LNCAP (cell line): ENCODE measurements around the gene TMEM176B.

Experiments used
- CTCF ChIP-seq: fragments of 450-650 bp; IDR thresholded peaks from 2 replicates; pipeline ENCODE4 v1.5.1; 2017; ENCODE audit warnings: mild to moderate bottlenecking

The TMEM176B gene

DNA sequence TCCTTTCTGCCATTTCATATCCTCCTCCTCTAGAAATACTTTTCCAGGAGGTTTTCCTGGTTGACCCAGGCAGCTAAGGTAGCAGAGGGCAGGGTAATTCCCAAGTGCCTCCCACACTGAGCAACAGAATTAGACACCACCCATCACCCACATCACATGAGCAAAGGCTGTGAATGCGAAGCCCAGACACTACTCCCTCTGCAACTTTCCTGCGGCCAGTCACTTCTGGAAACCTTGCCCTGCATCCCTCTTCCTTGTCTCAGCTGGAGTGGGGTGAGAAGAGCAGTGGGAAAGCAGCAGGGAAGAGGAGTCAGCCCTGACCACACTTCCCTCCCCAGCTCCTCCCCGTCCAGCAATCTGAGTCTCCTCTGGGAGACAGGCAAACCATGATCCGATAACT, 15.2 kb downstream of the TMEM176B start:
- no peak for TF ChIP-seq CTCF

DNA sequence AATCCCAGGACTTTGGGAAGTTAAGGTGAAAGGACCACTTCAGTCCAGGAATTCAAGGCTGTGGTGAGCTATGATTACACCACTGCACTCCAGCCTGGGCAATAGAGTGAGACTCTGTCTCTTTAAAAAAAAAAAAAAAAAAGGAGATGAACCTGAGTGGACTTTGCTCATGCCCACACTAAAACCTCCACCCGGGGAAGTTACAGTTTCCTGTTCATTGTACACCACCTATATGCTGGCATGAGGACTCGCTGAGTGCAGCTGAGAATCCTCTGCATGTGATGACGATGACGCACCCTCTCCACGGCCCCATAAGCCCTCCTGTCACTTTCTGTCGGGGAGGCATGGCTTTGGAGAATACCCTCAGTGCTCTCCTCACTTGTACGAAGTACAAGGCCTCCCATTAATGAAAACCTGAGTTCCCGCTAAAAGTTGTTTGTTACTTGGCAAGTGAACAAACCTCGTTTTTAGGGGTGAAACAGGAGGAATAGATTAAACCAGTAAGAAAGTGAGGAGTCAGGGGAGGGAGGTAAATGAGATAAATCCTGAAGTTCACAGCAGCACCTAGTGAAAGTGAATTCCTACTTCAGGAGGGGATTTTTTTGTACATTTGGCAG, 15.9 kb downstream of the TMEM176B start:
- TF ChIP-seq CTCF, result no peak

DNA sequence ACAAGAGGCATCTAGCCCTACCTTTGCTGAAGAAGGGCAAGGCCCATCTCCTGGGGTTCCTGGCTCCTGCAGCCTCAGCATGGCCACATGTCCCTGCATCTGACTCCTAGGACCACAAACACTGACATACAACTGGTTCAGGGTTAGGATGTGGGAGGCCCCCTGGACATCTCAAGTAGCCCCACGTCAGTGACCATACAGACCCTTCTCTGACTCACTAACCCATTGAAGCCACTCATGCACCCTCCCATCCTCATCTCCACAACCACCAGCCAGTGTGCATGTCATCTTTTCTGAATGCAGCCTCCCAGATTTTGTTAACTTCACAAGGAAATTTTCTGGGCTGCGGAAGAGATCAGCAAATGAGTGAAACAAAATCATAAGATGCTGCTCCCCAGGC, 18.2 kb downstream of the TMEM176B start:
- TF ChIP-seq CTCF, result no peak

DNA sequence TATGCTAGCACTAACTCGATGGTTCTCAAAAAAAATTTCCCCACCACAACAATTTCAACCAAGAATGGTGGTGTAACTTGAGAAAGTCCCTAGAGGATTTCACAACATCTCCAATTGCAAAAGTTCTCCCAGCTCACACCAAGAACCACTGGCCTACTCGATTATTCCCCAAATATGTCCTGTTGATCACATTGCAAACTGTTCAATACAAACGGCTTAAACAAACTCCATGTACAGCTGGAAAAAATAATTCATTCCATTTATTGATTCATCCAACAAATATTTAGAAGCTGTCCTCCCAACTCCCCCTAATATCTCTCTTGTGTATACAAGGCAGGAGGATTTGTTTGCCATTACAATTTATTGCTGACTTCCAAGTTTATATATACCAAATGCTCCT, 19.1 kb downstream of the TMEM176B start:
- no peak for TF ChIP-seq CTCF

DNA sequence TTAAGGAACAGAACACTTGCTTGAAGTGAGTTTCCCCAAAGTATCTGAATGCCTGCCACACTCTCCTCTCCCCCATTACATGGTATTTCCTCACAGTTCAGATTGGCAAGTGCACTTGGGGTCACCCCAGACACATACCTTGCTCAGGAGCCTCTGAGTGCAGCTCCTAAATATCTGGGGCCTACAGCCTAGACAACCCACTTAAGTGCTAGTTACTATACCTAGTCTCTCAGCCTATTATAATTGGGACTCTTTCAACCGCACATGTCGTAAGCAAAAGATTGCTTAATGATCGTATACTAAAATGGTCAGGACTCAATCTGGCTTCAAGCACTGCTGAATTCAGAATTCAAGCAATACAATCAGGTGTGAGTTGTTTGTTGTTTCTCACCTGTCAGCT, 19.9 kb downstream of the TMEM176B start:
- no peak for TF ChIP-seq CTCF

DNA sequence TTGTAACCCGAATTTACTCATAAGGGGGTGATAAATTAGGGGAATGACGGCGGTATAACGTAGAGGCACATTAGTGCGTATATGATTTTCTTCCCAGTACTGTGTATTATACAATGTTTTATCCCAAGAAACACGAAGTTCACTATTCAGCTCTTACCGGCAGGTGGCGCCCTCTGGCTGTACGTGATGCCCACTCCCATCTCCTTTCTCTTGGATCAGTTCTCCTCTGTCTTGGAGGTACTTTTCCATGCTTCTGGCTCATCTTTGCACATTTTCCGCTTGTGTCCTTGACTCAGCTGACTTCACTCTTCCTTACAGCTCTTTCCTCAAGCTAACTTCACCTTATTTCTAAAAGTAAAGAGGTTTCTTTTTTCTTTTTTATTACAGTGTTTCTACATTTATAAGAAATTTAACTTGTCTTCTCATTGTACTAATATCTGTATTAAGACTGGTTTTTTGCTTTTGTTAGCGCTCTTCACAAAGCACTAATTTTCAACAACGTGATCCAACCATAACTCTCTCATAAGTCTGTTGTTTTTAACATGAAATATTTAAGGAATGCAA, 21.3 kb downstream of the TMEM176B start:
- TF ChIP-seq CTCF, result peak; percentile 89

- no peak for TF ChIP-seq CTCF
Observed at GRCh38 chr7:150778014-150778737, 22.0 kb downstream of the TMEM176B start.
